Breast epithelium (tissue), 4 donors: ENCODE measurements around the gene MAPK1. TPM values are rescaled to one million over a fixed set of nuclear protein-coding genes. Genes with fewer than 3 reads are reported as not detected.

Experiments used
- DNase-seq, 2 donors: peaks; one replicate each; pipeline ENCODE4 v3.0.0-alpha.2; 2019; ENCODE audit warnings: low spot score in 2 of 2
- H3K27ac ChIP-seq, 2 donors: fragments of 200-600 bp; sonication (generic) in 1 of 2; one replicate each; pipeline ENCODE4 v1.5.1; 2016 to 2019; ENCODE audit warnings: mild to moderate bottlenecking in 1 of 2
- H3K27me3 ChIP-seq, 2 donors: fragments of 200-600 bp; sonication (generic) in 1 of 2; one replicate each; pipeline versions ENCODE4 v1.5.1 to v1.6.0; 2017 to 2019; ENCODE audit warnings: control low read depth in 1 of 2, mild to moderate bottlenecking in 1 of 2
- H3K36me3 ChIP-seq: fragments of 200-600 bp; one replicate; pipeline ENCODE4 v1.5.1; 2019
- H3K4me1 ChIP-seq, 2 donors: fragments of 200-600 bp; sonication (generic); one replicate each; pipeline ENCODE4 v1.5.1; 2016 to 2019; ENCODE audit warnings: control low read depth in 1 of 2
- H3K4me3 ChIP-seq, 3 donors: fragments of 200-600 bp; sonication (generic); 1 replicate in 2 of 3; 2 replicates in 1 of 3; pipeline ENCODE4 v1.5.1; 2016 to 2019; ENCODE audit warnings: mild to moderate bottlenecking in 3 of 3, moderate library complexity in 2 of 3
- H3K9me3 ChIP-seq, 2 donors: fragments of 200-600 bp; sonication (generic) in 1 of 2; one replicate each; pipeline ENCODE4 v1.5.1; 2016 to 2019; ENCODE audit warnings: control low read depth in 1 of 2
- POLR2A ChIP-seq: fragments of 450-650 bp; IDR thresholded peaks from one replicate; pipeline ENCODE4 v1.6.1; 2016; ENCODE audit warnings: antibody characterized with exemption, mild to moderate bottlenecking, moderate library complexity
- POLR2AphosphoS5 ChIP-seq, 3 donors: sonication (generic); formaldehyde crosslinking; IDR thresholded peaks; one replicate each; pipeline ENCODE4 v1.6.1; 2017; ENCODE audit warnings: antibody characterized with exemption in 3 of 3
- intact Hi-C: fragments of 100-400 bp; cut with DNase I; formaldehyde crosslinking; loops from one replicate; pipeline ENCODE4 v1.15.1; 2023; ENCODE audit warnings: low total_unique reads
- total RNA-seq, 3 donors: library from RNA; depleted of rRNA; stranded (reverse); fragments of >200 nt; gene quantifications; one replicate each; pipeline ENCODE4 v1.1.0, GENCODE V29; 2016
- TF ChIP-seq, protein P1 (sequence below), 3 donors: fragments of 450-650 bp; IDR thresholded peaks; one replicate each; pipeline ENCODE4 v1.5.1; 2016 to 2017; ENCODE audit warnings: antibody characterized with exemption in 3 of 3, mild to moderate bottlenecking in 3 of 3, moderate library complexity in 3 of 3

MAPK1 gene
- total RNA-seq, 3 donors from 2014 or later: 43.3 to 49.9 (median 44.0) TPM

GRCh38 chr22:21761086-21761485, 106.4 kb downstream of the MAPK1 start:
- DNase-seq: no peak
- no peak for TF ChIP-seq POLR2A
- no peak for TF ChIP-seq POLR2AphosphoS5 (IDR thresholded peaks at IDR 0.05)
- TF ChIP-seq, protein P1, sequence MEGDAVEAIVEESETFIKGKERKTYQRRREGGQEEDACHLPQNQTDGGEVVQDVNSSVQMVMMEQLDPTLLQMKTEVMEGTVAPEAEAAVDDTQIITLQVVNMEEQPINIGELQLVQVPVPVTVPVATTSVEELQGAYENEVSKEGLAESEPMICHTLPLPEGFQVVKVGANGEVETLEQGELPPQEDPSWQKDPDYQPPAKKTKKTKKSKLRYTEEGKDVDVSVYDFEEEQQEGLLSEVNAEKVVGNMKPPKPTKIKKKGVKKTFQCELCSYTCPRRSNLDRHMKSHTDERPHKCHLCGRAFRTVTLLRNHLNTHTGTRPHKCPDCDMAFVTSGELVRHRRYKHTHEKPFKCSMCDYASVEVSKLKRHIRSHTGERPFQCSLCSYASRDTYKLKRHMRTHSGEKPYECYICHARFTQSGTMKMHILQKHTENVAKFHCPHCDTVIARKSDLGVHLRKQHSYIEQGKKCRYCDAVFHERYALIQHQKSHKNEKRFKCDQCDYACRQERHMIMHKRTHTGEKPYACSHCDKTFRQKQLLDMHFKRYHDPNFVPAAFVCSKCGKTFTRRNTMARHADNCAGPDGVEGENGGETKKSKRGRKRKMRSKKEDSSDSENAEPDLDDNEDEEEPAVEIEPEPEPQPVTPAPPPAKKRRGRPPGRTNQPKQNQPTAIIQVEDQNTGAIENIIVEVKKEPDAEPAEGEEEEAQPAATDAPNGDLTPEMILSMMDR (IDR thresholded peaks at IDR 0.05): no peak
- intact Hi-C loops: no loop called here
- Histone ChIP-seq H3K4me1 (no peaks in the 10 kb centered on the region), H3K36me3 (peaks cover 4% of the 10 kb centered on the region), H3K27ac (no peak overlapping the region), H3K4me3 (no peak overlapping the region), H3K27me3 (no peaks in the 10 kb centered on the region), H3K9me3 (no peaks in the 10 kb centered on the region)

- TF ChIP-seq, protein P1 (IDR thresholded peaks at IDR 0.05): no peak
- TF ChIP-seq POLR2AphosphoS5 (IDR thresholded peaks at IDR 0.05) (no peak), POLR2A (no peak)
- H3K27me3 ChIP-seq: no peaks in the 10 kb centered on the region
- no peak for DNase-seq
- no peak overlapping the region for H3K4me3 ChIP-seq
- H3K9me3 ChIP-seq: no peaks in the 10 kb centered on the region
- no peak overlapping the region for H3K27ac ChIP-seq
- H3K36me3 ChIP-seq: peaks cover 4% of the 10 kb centered on the region
- intact Hi-C loops: no loop called here
- no peaks in the 10 kb centered on the region for H3K4me1 ChIP-seq
Measured at GRCh38 chr22:21760640-21761039, 106.8 kb downstream of the MAPK1 start.

DNA sequence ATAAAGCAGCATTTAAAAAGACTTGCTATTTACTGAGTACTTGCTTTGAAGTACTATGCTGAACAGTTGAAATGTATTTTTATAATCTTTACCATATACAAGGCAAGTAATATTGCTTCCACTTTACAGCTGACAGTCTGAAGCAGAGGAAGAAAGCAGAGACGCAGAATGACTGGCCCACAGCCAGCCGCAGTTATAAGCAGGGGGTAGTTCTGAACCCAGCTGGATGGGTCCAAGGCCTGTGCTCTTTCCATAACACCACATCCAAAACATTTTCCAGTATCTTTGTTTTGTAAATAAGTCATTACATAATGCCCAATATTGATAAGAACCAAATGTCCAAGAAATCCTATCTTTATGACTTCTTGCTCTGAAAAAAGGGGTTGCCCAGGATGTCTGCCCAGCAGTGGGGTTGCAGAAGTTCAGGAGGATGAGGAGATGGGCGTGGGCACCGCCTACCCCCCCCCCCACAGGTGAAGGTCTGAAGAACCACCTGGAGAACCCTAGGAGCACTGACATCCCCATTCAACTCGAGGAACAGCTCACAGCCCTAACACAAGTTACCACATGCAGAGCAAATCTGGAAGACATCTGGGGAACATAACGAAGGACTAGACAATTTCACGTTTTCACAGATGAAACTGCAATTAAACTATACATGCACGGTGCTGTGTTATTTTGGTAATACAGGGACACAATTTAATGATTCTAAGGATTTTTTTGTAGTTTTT, 107.6 kb downstream of the MAPK1 start:
- Histone ChIP-seq H3K36me3 (peaks cover 4% of the 10 kb centered on the region), H3K27me3 (no peaks in the 10 kb centered on the region), H3K27ac (no peak overlapping the region), H3K9me3 (no peaks in the 10 kb centered on the region), H3K4me3 (no peak overlapping the region), H3K4me1 (no peaks in the 10 kb centered on the region)
- intact Hi-C loops: no loop called here
- no peak for DNase-seq
- TF ChIP-seq POLR2A (no peak), POLR2AphosphoS5 (IDR thresholded peaks at IDR 0.05) (no peak)
- TF ChIP-seq, protein P1 (IDR thresholded peaks at IDR 0.05): no peak

- intact Hi-C loops: no loop called here
- H3K4me3 ChIP-seq: no peak overlapping the region
- no peaks in the 10 kb centered on the region for H3K27me3 ChIP-seq
- H3K4me1 ChIP-seq: no peaks in the 10 kb centered on the region
- H3K9me3 ChIP-seq: no peaks in the 10 kb centered on the region
- H3K27ac ChIP-seq: no peak overlapping the region
- peaks cover 4% of the 10 kb centered on the region for H3K36me3 ChIP-seq
- DNase-seq: no peak
- TF ChIP-seq POLR2AphosphoS5 (IDR thresholded peaks at IDR 0.05) (no peak), POLR2A (no peak)
- TF ChIP-seq, protein P1 (IDR thresholded peaks at IDR 0.05): no peak
Measured at GRCh38 chr22:21759093-21759492, 108.4 kb downstream of the MAPK1 start.

- intact Hi-C loops: no loop called here
- no peaks in the 10 kb centered on the region for H3K9me3 ChIP-seq
- H3K4me1 ChIP-seq: no peaks in the 10 kb centered on the region
- no peak overlapping the region for H3K27ac ChIP-seq
- H3K27me3 ChIP-seq: no peaks in the 10 kb centered on the region
- H3K36me3 ChIP-seq: peaks cover 4% of the 10 kb centered on the region
- H3K4me3 ChIP-seq: no peak overlapping the region
- TF ChIP-seq POLR2AphosphoS5 (IDR thresholded peaks at IDR 0.05) (no peak), POLR2A (no peak)
- TF ChIP-seq, protein P1 (IDR thresholded peaks at IDR 0.05): no peak
- no peak for DNase-seq
Measured at GRCh38 chr22:21758091-21758864, 109.2 kb downstream of the MAPK1 start.
